Pancreas (tissue), 10 donors: Measurements from ENCODE around the gene ZFP36. TPM values are rescaled to one million over a fixed set of nuclear protein-coding genes. Genes with fewer than 3 reads are reported as not detected.

ENCODE experiments used
- ATAC-seq, 4 donors: fragments of 200-7000 bp; cut with Tn5 transposase; one replicate each; pipeline versions ENCODE4 v1.8.0 to v1.9.1; 2020; ENCODE audit warnings: mild to moderate bottlenecking in 4 of 4, moderate library complexity in 4 of 4
- DNase-seq, 6 donors: peaks; one replicate each; pipeline ENCODE4 v3.0.0-alpha.2; 2020
- FAIRE-seq: peaks from 2 replicates; lab custom pipeline; 2012; peaks lifted over from hg19 to GRCh38; lab: Jason Lieb, UNC
- H3K27ac ChIP-seq, 4 donors: fragments of 200-600 bp; sonication (generic); 1 replicate in 3 of 4; 2 replicates in 1 of 4; pipeline versions ENCODE4 v1.5.0 to v1.8.0; 2020
- H3K27me3 ChIP-seq, 4 donors: fragments of 200-600 bp; one replicate each; pipeline ENCODE4 v1.8.0; 2021
- H3K36me3 ChIP-seq, 3 donors: fragments of 200-600 bp; sonication (generic) in 1 of 3; one replicate each; pipeline versions ENCODE4 v1.5.0 to v1.8.0; 2020 to 2021
- H3K4me1 ChIP-seq, 3 donors: fragments of 200-600 bp; one replicate each; pipeline ENCODE4 v1.8.0; 2021
- H3K4me3 ChIP-seq, 4 donors: fragments of 200-600 bp; sonication (generic) in 2 of 4; one replicate each; pipeline versions ENCODE4 v1.5.0 to v1.8.0; 2020 to 2021
- H3K9me3 ChIP-seq, 4 donors: fragments of 200-600 bp; one replicate each; pipeline ENCODE4 v1.8.0; 2021
- CTCF ChIP-seq, 4 donors: fragments of 200-600 bp; sonication (generic) in 3 of 4; IDR thresholded peaks; one replicate each; pipeline versions ENCODE4 v1.5.0 to v1.8.0; 2021; ENCODE audit warnings: antibody characterized with exemption in 4 of 4
- WGBS, 2 donors: extraction: QIAGEN DNeasy Blood & Tissue Kit; methylation state at CpG; one replicate each; pipeline ENCODE4 v1.1.7; 2013; 5-methylcytosine and 5-hydroxymethylcytosine counted together
- intact Hi-C, 3 donors: fragments of 100-400 bp; cut with DNase I; formaldehyde crosslinking; loops; one replicate each; pipeline versions ENCODE4 v1.11.1 to v1.14.2; 2022
- polyA plus RNA-seq, 2 donors: library from polyadenylated mRNA; stranded (reverse); fragments of 200-250 nt; gene quantifications; one replicate each; pipeline ENCODE4 v1.2.3, GENCODE V29; 2013
- total RNA-seq, 6 donors: library from RNA; stranded (reverse); fragmentation: NEBNext Ultra II Directional in 4 of 6; extraction: Animal tissue kit (Norgen Biotek cat#: 25700) in 4 of 6; gene quantifications; one replicate each; pipeline versions ENCODE4 v1.2.1 to v1.2.4, GENCODE V29; 2021 to 2023
- donor health status: healthy with polysubstance abuse.
- donor health status: DM: no; HTN: no; CAD: no; lungs with moderate emphysema.
- donor health status: DM: no; HTN: no; CAD: no.
- donor health status: control.
- donor health status: control.
- donor health status: Bipolar disorder and iron deficiency.
- donor health status: DM: yes; HTN: yes; CAD: no.
- donor health status: DM: no; HTN: no; CAD: no.
- donor health status: DM: no; HTN: no; CAD: no.
- donor health status: DM: yes; HTN: yes; CAD: no.

The ZFP36 gene
- total RNA-seq (10 to 100 TPM; 20.2 to 45.6 (median 31.9) TPM), polyA plus RNA-seq (100 to 1,000 TPM; 104 to 151 TPM)

- peaks cover 12 to 30% (median 15%) of the 10 kb centered on the region in 3 donors for H3K4me1 ChIP-seq
- H3K4me3 ChIP-seq, result peak within 1 kb of the TSS; percentile 70 to 96 (median 79)
- H3K36me3 ChIP-seq, result peaks cover 0 to 5% (median 0%) of the 10 kb centered on the region in 3 donors
- no peak for TF ChIP-seq CTCF (IDR thresholded peaks at IDR 0.05)
- H3K9me3 ChIP-seq, result no peaks in the 10 kb centered on the region
- no peaks in the 10 kb centered on the region for H3K27me3 ChIP-seq
- intact Hi-C loops, result no loop called here
- peak within 1 kb of the TSS; percentile 89 to 99 (median 94) for H3K27ac ChIP-seq
- peak; percentile 51 to 62 (median 55) for ATAC-seq
- WGBS, 2 donors, result 0 to 1% methylated on average over 56 of the region's 56 CpGs
- no peak for FAIRE-seq
- peak; percentile 86 to 99 (median 92) for DNase-seq
Measured at GRCh38 chr19:39406656-39407409, at the start of gene ZFP36. ZFP36 (plus strand) TSS chr19:39406847; CDS start chr19:39406905, 58 bp downstream.

- TF ChIP-seq CTCF (IDR thresholded peaks at IDR 0.05), result no peak
- Histone ChIP-seq H3K27me3 (no peaks in the 10 kb centered on the region), H3K27ac (no peak overlapping the region), H3K9me3 (no peaks in the 10 kb centered on the region), H3K4me3 (no peak overlapping the region), H3K36me3 (peaks cover 3 to 53% (median 23%) of the 10 kb centered on the region in 3 donors), H3K4me1 (no peaks in the 10 kb centered on the region)
- 93 to 97% methylated on average over 3 of the region's 3 CpGs for WGBS, 2 donors
- ATAC-seq (no peak), FAIRE-seq (no peak), DNase-seq (no peak)
- intact Hi-C loops, result no loop called here
Measured at GRCh38 chr19:39359026-39359425, 47.6 kb upstream of the ZFP36 start.

GRCh38 chr19:39360599-39360998 is 46.0 kb upstream of the ZFP36 start:
- Histone ChIP-seq H3K4me3 (no peak overlapping the region), H3K9me3 (no peaks in the 10 kb centered on the region), H3K27me3 (no peaks in the 10 kb centered on the region), H3K4me1 (no peaks in the 10 kb centered on the region), H3K27ac (no peak overlapping the region), H3K36me3 (peaks cover 3 to 45% (median 17%) of the 10 kb centered on the region in 3 donors)
- DNase-seq (no peak), FAIRE-seq (no peak), ATAC-seq (no peak)
- TF ChIP-seq CTCF (IDR thresholded peaks at IDR 0.05), result no peak
- intact Hi-C loops, result no loop called here
- WGBS, 2 donors, result 90 to 100% methylated on average over 1 of the region's 1 CpG

GRCh38 chr19:39362682-39363657 is 43.7 kb upstream of the ZFP36 start:
- DNase-seq, result no peak
- Histone ChIP-seq H3K9me3 (no peaks in the 10 kb centered on the region), H3K27me3 (no peaks in the 10 kb centered on the region), H3K4me1 (no peaks in the 10 kb centered on the region), H3K36me3 (peaks cover 3 to 24% (median 6%) of the 10 kb centered on the region in 3 donors), H3K27ac (no peak overlapping the region), H3K4me3 (no peak overlapping the region)
- WGBS, 2 donors, result 62 to 72% methylated on average over 6 of the region's 6 CpGs
- no peak for TF ChIP-seq CTCF (IDR thresholded peaks at IDR 0.05)
- FAIRE-seq, result no peak
- intact Hi-C loops, result no loop called here
- peak in 3 of 4 donors; percentile 28 to 68 (median 51) for ATAC-seq
